ENCODE measurements around the gene ZNF865.

Gene ZNF865

GRCh38 chr19:55654323-55654867 lies 48.9 kb downstream of the ZNF865 start:
- no peaks in the 10 kb centered on the region for H3K9me2 ChIP-seq (replicated peaks; ENCODE audit: insufficient read depth, low read length)
- peaks cover 9% of the 10 kb centered on the region; the same call in 1 of the 2 replicates for H3K36me3 ChIP-seq (ENCODE audit: low read length)

DNA sequence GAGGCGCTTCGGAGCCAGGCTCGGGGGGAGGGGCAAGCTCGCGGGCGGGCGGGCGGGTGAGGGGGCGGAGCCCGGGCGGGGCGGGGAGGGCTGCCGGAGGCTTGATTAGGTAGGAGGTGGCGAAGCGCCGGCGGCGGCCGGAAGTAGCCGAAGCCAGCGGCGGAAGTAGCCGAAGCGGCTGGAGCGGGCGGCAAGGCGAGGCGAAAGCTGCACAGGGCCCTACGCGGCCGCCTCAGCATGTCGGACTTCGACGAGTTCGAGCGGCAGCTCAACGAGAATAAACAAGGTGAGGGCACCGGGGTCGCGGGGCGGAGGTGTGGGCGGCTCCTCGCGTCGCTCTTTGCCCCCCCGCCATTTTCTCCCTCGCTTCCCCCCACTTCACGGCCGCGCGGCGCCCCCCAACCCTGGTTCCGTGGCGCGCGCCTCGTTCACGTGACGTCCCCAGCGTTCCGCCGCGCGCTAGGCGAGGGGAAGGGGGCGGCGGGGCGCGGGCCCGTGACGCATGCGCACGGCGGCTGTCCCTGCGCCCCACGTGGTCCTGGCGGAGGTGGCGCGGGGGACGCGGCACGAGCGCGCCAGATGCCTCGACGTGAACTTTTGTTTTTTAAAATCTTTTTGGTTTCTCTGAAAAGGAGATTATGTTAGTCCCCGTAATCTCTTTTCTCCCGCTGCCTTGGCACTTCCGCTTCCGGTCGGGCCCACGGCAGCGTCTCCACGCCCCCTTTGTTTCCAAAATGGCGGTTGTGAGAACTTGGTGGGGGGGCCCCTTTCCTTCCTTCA lies 49.6 kb downstream of the ZNF865 start, which contains the start of gene U2AF2:
Gene U2AF2 (plus strand): TSS at position 168 of the 780 bp plus-strand sequence. CDS start 70 bp downstream, at position 238.
- Histone ChIP-seq H3K27ac (ENCODE audit: low read depth, low read length) (peak within 1 kb of the TSS; percentile 96), H3K4me3 (ENCODE audit: insufficient read depth, low read length, poor library complexity, severe bottlenecking) (peak within 1 kb of the TSS; percentile 89), H3K9me2 (replicated peaks; ENCODE audit: insufficient read depth, low read length) (no peaks in the 10 kb centered on the region), H3K4me2 (ENCODE audit: low read depth, low read length, poor library complexity, severe bottlenecking) (peak within 1 kb of the TSS; percentile 94), H3K36me3 (ENCODE audit: low read length) (peaks cover 9% of the 10 kb centered on the region; the same call in 1 of the 2 replicates), H2AFZ (ENCODE audit: low read depth, low read length, severe bottlenecking) (peak within 1 kb of the TSS; percentile 67), H3K79me2 (ENCODE audit: insufficient read depth, low read length) (peaks cover 48% of the 10 kb centered on the region), H3F3A (ENCODE audit: insufficient read depth) (peaks cover 3% of the 10 kb centered on the region; the same call in 1 of the 2 replicates), H3K27me3 (ENCODE audit: low read length) (no peaks in the 10 kb centered on the region), H4K20me1 (ENCODE audit: low read depth, low read length) (peaks cover 17% of the 10 kb centered on the region; the same call in 1 of the 2 replicates), H3K9ac (ENCODE audit: low read length) (peak within 1 kb of the TSS; percentile 93), H3K9me3 (ENCODE audit: insufficient read depth, low read length) (no peaks in the 10 kb centered on the region)
- TF ChIP-seq CTCF (IDR thresholded peaks at IDR 0.05; ENCODE audit: insufficient read depth, low read length, poor library complexity, severe bottlenecking) (no peak), EZH2phosphoT487 (conservative IDR thresholded peaks at IDR 0.05; ENCODE audit: low read length) (no peak)

More at GRCh38 chr19:55654323-55654867, 48.9 kb downstream of the ZNF865 start:
- Histone ChIP-seq H3K9me3 (ENCODE audit: insufficient read depth, low read length) (no peaks in the 10 kb centered on the region), H3K27ac (ENCODE audit: low read depth, low read length) (peak overlapping the region; percentile 96), H3K4me3 (ENCODE audit: insufficient read depth, low read length, poor library complexity, severe bottlenecking) (peak overlapping the region; percentile 68), H3K79me2 (ENCODE audit: insufficient read depth, low read length) (peaks cover 41% of the 10 kb centered on the region), H3F3A (ENCODE audit: insufficient read depth) (peaks cover 3% of the 10 kb centered on the region; the same call in 1 of the 2 replicates), H2AFZ (ENCODE audit: low read depth, low read length, severe bottlenecking) (peak overlapping the region; percentile 67), H3K4me2 (ENCODE audit: low read depth, low read length, poor library complexity, severe bottlenecking) (peak overlapping the region; percentile 74), H3K9ac (ENCODE audit: low read length) (peak overlapping the region; percentile 93), H4K20me1 (ENCODE audit: low read depth, low read length) (peaks cover 17% of the 10 kb centered on the region; the same call in 1 of the 2 replicates), H3K27me3 (ENCODE audit: low read length) (no peaks in the 10 kb centered on the region)
- TF ChIP-seq EZH2phosphoT487 (conservative IDR thresholded peaks at IDR 0.05; ENCODE audit: low read length) (no peak), CTCF (IDR thresholded peaks at IDR 0.05; ENCODE audit: insufficient read depth, low read length, poor library complexity, severe bottlenecking) (no peak)

DNA sequence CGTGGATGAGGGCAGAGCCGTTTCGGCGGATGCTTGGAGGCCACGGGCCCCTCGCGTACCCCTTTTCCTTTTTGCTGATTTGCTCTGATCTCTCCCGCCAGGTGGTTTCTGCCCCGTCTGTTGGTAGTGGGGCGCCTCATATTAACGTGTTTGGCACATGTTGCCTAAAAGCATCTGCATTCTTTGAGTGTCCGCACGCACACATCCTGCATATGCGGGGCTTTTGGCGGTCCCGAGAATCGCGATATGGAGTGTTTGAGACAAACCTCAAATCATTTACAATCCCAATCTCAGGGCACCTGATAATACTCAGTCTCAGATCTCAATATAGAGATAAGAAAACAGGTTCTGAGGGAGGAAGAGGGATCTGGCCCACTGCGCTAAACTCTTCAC lies 50.2 kb downstream of the ZNF865 start:
- Histone ChIP-seq H3K27me3 (ENCODE audit: low read length) (no peaks in the 10 kb centered on the region), H3K79me2 (ENCODE audit: insufficient read depth, low read length) (peaks cover 54% of the 10 kb centered on the region)

More for the DNA sequence above, 50.2 kb downstream of the ZNF865 start:
- Histone ChIP-seq H3K9me2 (replicated peaks; ENCODE audit: insufficient read depth, low read length) (no peaks in the 10 kb centered on the region), H3K4me2 (ENCODE audit: low read depth, low read length, poor library complexity, severe bottlenecking) (peak overlapping the region; percentile 94), H3K36me3 (ENCODE audit: low read length) (peaks cover 9% of the 10 kb centered on the region; the same call in 1 of the 2 replicates), H3K27ac (ENCODE audit: low read depth, low read length) (peak overlapping the region; percentile 96), H3K9me3 (ENCODE audit: insufficient read depth, low read length) (no peaks in the 10 kb centered on the region), H4K20me1 (ENCODE audit: low read depth, low read length) (peaks cover 17% of the 10 kb centered on the region; the same call in 1 of the 2 replicates), H2AFZ (ENCODE audit: low read depth, low read length, severe bottlenecking) (no peak overlapping the region), H3K4me3 (ENCODE audit: insufficient read depth, low read length, poor library complexity, severe bottlenecking) (peak overlapping the region; percentile 89), H3K9ac (ENCODE audit: low read length) (peak overlapping the region; percentile 93), H3F3A (ENCODE audit: insufficient read depth) (peaks cover 3% of the 10 kb centered on the region; the same call in 1 of the 2 replicates)
- TF ChIP-seq CTCF (IDR thresholded peaks at IDR 0.05; ENCODE audit: insufficient read depth, low read length, poor library complexity, severe bottlenecking): no peak
- TF ChIP-seq EZH2phosphoT487 (conservative IDR thresholded peaks at IDR 0.05; ENCODE audit: low read length): no peak

Data from SU-DHL-6 (cell line).